GM23338 (cell line): ENCODE results near the gene WRNIP1.
"Not testable (repeated sequence)": the region's sequence is repeated elsewhere in the genome, so short reads cannot be mapped to it uniquely, and the experiment has no call there.

Source experiments
- CREB1 ChIP-seq: fragments of 250-450 bp; sonication (Bioruptor Pico); IDR thresholded peaks from 2 replicates; pipeline ENCODE4 v1.5.0; 2020; ENCODE audit warnings: low read depth, mild to moderate bottlenecking, moderate library complexity
- CTCF ChIP-seq, 2 experiments: fragments of 200-600 bp in 1 of 2; sonication (generic) in 1 of 2; conservative IDR thresholded peaks; 2 replicates each; pipeline versions ENCODE4 v1.5.1 to v1.6.1; 2016 to 2017; ENCODE audit warnings: antibody characterized with exemption in 2 of 2, low read depth in 2 of 2, mild to moderate bottlenecking in 2 of 2, moderate library complexity in 1 of 2
- EZH2 ChIP-seq: fragments of 200-600 bp; sonication (generic); IDR thresholded peaks from one replicate; pipeline ENCODE4 v1.8.0; 2017; ENCODE audit warnings: antibody characterized with exemption, mild to moderate bottlenecking, low read depth; ENCODE audit not compliant: unreplicated experiment
- EZH2phosphoT487 ChIP-seq: fragments of 200-600 bp; sonication (generic); IDR thresholded peaks from one replicate; pipeline ENCODE4 v1.8.1; 2018; ENCODE audit warnings: antibody characterized with exemption; ENCODE audit not compliant: unreplicated experiment
- JUNB ChIP-seq: IDR thresholded peaks from one replicate; pipeline ENCODE4 v1.6.1; 2016; ENCODE audit warnings: antibody characterized with exemption; ENCODE audit not compliant: unreplicated experiment
- NANOG ChIP-seq: IDR thresholded peaks from 2 replicates; pipeline ENCODE4 v1.6.1; 2016; ENCODE audit warnings: antibody characterized with exemption, borderline replicate concordance
- POLR2AphosphoS5 ChIP-seq: IDR thresholded peaks from 2 replicates; pipeline ENCODE4 v1.6.1; 2016; ENCODE audit warnings: antibody characterized with exemption, low read depth
- REST ChIP-seq: IDR thresholded peaks from one replicate; pipeline ENCODE4 v1.6.1; 2018; ENCODE audit warnings: antibody characterized with exemption; ENCODE audit not compliant: unreplicated experiment
- STAT1 ChIP-seq: IDR thresholded peaks from one replicate; pipeline ENCODE4 v1.6.1; 2016; ENCODE audit warnings: antibody characterized with exemption; ENCODE audit not compliant: unreplicated experiment
- ZNF331 ChIP-seq: fragments of 250-450 bp; sonication (Bioruptor Pico); IDR thresholded peaks from 2 replicates; pipeline ENCODE4 v1.5.0; 2020; ENCODE audit warnings: low read depth, mild to moderate bottlenecking, moderate library complexity
- ZNF462 ChIP-seq: fragments of 250-450 bp; sonication (Bioruptor Pico); IDR thresholded peaks from 2 replicates; pipeline ENCODE4 v1.5.0; 2020; ENCODE audit warnings: mild to moderate bottlenecking, moderate library complexity

DNA sequence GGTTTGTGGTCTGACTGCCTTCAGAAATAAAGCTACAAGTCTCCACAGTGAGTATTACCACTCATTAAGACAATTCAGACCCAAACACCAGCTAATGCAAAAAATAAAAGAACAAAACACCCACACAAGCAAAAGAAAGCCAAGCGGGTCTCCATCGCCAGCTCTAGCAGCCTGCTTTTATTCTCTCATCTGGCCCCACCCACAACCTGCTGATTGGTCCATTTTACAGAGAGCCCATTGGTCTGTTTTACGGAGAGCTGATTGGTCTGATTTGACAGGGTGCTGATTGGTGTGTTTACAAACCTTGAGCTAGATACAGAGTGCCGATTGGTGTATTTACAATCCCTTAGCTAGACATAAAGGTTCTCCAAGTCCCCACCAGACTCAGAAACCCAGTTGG is 2.3 kb upstream of the WRNIP1 start:
- not testable (repeated sequence) for TF ChIP-seq CTCF (conservative IDR thresholded peaks at IDR 0.05; ENCODE audit: low read depth in 2 of 2); EZH2; POLR2AphosphoS5; REST; EZH2phosphoT487; NANOG; CREB1 (CRISPR knock-in tag); JUNB; ZNF331 (CRISPR knock-in tag); STAT1; ZNF462 (CRISPR knock-in tag)
